ENCODE data around the gene ECHDC1. TPM values are rescaled to one million over a fixed set of nuclear protein-coding genes. Genes with fewer than 3 reads are reported as not detected.

Gene ECHDC1
- total and polyA plus RNA-seq, 2 of the 4 experiments (the other 2 are of a cell fraction): 33.1 to 40.3 TPM

DNA sequence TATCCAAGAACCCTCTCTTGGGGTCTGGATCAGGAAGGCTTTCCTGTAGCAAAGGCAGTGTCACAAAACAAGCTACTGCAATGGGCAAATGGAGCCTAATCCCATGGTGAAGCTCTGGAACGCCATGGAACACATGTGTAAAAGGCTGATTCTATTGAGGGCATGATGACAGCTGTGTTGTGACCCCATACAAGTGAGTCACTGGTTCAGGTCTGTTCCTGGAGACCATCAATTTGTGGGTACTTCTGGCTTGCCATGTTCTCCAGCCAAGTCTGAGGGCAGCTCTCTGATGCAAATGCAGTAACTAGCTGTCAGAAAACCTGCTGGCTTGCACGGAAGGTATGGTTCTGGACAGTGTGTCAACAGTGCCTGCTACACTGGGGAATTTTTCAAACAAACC is 33.3 kb upstream of the ECHDC1 start:
- ATAC-seq (ENCODE audit: low read depth): no peak
- no peak overlapping the region for H2BK20ac ChIP-seq (ENCODE audit: low read depth, low read length)
- BruUV-seq (replicated peaks): no TSS peak

More for the DNA sequence above, 33.3 kb upstream of the ECHDC1 start:
- H3K4me1 ChIP-seq (ENCODE audit: control insufficient read depth, insufficient read depth, low read length): no peaks in the 10 kb centered on the region
- no peaks in the 10 kb centered on the region for H4K20me1 ChIP-seq (ENCODE audit: insufficient read depth, low read length)
- no peak overlapping the region for H4K91ac ChIP-seq (ENCODE audit: insufficient read depth, low read depth, low read length)
- intact Hi-C loops (cut with micrococcal nuclease) (no loop called here), in situ Hi-C loops (cut with MboI; ENCODE audit: low sequenced_read_pairs) (no loop called here), dilution Hi-C loops (cut with HindIII; ENCODE audit: low sequenced_read_pairs, unreplicated experiment) (no loop called here)
- no peaks in the 10 kb centered on the region for H3K27me3 ChIP-seq (ENCODE audit: control insufficient read depth, insufficient read depth, low read length)
- no peak overlapping the region for H3K23ac ChIP-seq (ENCODE audit: low read depth, low read length)
- ChIA-PET CTCF (no interaction called here), POLR2A (ENCODE audit: unreplicated experiment) (no interaction called here)
- WGBS, 2 experiments (ENCODE audit: extremely low coverage in 2 of 2, insufficient read length in 1 of 2): 100% methylated on average over 1 of the region's 2 CpGs; no CpG with 5 or more reads in 1 of the 2 experiments
- no peak overlapping the region for H3K4me3 ChIP-seq (ENCODE audit: insufficient read depth, low read depth, low read length)
- no peaks in the 10 kb centered on the region for H3K9me1 ChIP-seq (ENCODE audit: insufficient read depth, low read length)
- no peak overlapping the region for H2AK5ac ChIP-seq (ENCODE audit: low read depth, low read length)
- no peak overlapping the region for H3K4ac ChIP-seq (ENCODE audit: low read depth, low read length)
- H2BK15ac ChIP-seq (ENCODE audit: low read depth, low read length): no peak overlapping the region
- no peak overlapping the region for H3K9ac ChIP-seq (ENCODE audit: low read depth, low read length)
- H2AFZ ChIP-seq (replicated peaks; ENCODE audit: low read length, poor library complexity): no peak overlapping the region
- H4K5ac ChIP-seq (ENCODE audit: low read depth, low read length): no peak overlapping the region
- no peak overlapping the region for H3K56ac ChIP-seq (ENCODE audit: extremely low read depth, insufficient read depth, low read length)
- H3K36me3 ChIP-seq (ENCODE audit: control insufficient read depth, insufficient read depth, low read length): no peaks in the 10 kb centered on the region
- no peaks in the 10 kb centered on the region for H3K79me1 ChIP-seq (ENCODE audit: low read depth in 1 of 2, low read length in 2 of 2)
- H4K8ac ChIP-seq (ENCODE audit: low read depth in 2 of 2, low read length in 2 of 2): no peak overlapping the region
- no peak overlapping the region for H3K18ac ChIP-seq (ENCODE audit: low read depth, low read length)
- H2BK5ac ChIP-seq (ENCODE audit: low read depth, low read length, poor library complexity, severe bottlenecking): no peak overlapping the region
- no peak overlapping the region for H3K27ac ChIP-seq (ENCODE audit: insufficient read depth, low read length)
- H3K4me2 ChIP-seq (ENCODE audit: low read depth, low read length): no peak overlapping the region
- H2AK9ac ChIP-seq (replicated peaks; ENCODE audit: low read depth, low read length, poor library complexity): no peak overlapping the region
- H3K14ac ChIP-seq (replicated peaks; ENCODE audit: low read depth, low read length): no peak overlapping the region
- no peak overlapping the region for H2BK120ac ChIP-seq (ENCODE audit: low read depth, low read length)
- TF ChIP-seq CEBPB (IDR thresholded peaks at IDR 0.05; ENCODE audit: low read depth, low read length) (no peak), CHD1 (IDR thresholded peaks at IDR 0.05; ENCODE audit: low read depth, low read length) (no peak), RCOR1 (IDR thresholded peaks at IDR 0.05; ENCODE audit: insufficient replicate concordance, low read length) (no peak), SMC3 (IDR thresholded peaks at IDR 0.05; ENCODE audit: low read depth, low read length) (no peak), FOS (IDR thresholded peaks at IDR 0.05; ENCODE audit: low read depth, low read length) (no peak), POLR2A (IDR thresholded peaks at IDR 0.05; ENCODE audit: low read depth, low read length) (no peak), BHLHE40 (IDR thresholded peaks at IDR 0.05; ENCODE audit: low read depth, low read length) (no peak), MAFK (IDR thresholded peaks at IDR 0.05; ENCODE audit: low read depth, low read length) (no peak), RFX5 (IDR thresholded peaks at IDR 0.05; ENCODE audit: low read depth, low read length) (no peak), NFE2L2 (IDR thresholded peaks at IDR 0.05; ENCODE audit: low read depth, low read length) (no peak), MAZ (IDR thresholded peaks at IDR 0.05; ENCODE audit: borderline replicate concordance, low read depth, low read length) (no peak)
- TF ChIP-seq, protein P1, sequence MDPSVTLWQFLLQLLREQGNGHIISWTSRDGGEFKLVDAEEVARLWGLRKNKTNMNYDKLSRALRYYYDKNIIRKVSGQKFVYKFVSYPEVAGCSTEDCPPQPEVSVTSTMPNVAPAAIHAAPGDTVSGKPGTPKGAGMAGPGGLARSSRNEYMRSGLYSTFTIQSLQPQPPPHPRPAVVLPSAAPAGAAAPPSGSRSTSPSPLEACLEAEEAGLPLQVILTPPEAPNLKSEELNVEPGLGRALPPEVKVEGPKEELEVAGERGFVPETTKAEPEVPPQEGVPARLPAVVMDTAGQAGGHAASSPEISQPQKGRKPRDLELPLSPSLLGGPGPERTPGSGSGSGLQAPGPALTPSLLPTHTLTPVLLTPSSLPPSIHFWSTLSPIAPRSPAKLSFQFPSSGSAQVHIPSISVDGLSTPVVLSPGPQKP (IDR thresholded peaks at IDR 0.05; ENCODE audit: borderline replicate concordance, low read depth, low read length): no peak
- TF ChIP-seq, protein P2, sequence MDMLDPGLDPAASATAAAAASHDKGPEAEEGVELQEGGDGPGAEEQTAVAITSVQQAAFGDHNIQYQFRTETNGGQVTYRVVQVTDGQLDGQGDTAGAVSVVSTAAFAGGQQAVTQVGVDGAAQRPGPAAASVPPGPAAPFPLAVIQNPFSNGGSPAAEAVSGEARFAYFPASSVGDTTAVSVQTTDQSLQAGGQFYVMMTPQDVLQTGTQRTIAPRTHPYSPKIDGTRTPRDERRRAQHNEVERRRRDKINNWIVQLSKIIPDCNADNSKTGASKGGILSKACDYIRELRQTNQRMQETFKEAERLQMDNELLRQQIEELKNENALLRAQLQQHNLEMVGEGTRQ (IDR thresholded peaks at IDR 0.05; ENCODE audit: low read depth, low read length): no peak
- no peaks in the 10 kb centered on the region for H3K9me3 ChIP-seq (ENCODE audit: control insufficient read depth, insufficient read depth, low read length)
- DNase-seq: peak; percentile 16

Data from IMR-90 (cell line).